DND-41 (cell line): ENCODE data around the gene WFDC8.
"Not testable (repeated sequence)": the region's sequence is repeated elsewhere in the genome, so short reads cannot be mapped to it uniquely, and the experiment has no call there.

ENCODE experiments used
- ATAC-seq: fragments of 200-7000 bp; cut with Tn5 transposase; 3 replicates; pipeline ENCODE4 v1.9.1; 2021; ENCODE audit warnings: low read depth; ENCODE audit not compliant: insufficient read depth
- DNase-seq: peaks from one replicate; pipeline ENCODE4 v3.0.0-alpha.2; 2020
- H2AFZ ChIP-seq: 2 replicates; pipeline ENCODE4 v1.6.0; 2012; ENCODE audit warnings: low read depth, low read length
- H3K27ac ChIP-seq: 2 replicates; pipeline ENCODE4 v1.5.1; 2012; ENCODE audit warnings: low read length, inconsistent platforms
- H3K27me3 ChIP-seq: fragments of 200-600 bp; sonication (generic); 2 replicates; pipeline ENCODE4 v1.6.0; 2012; ENCODE audit warnings: low read length, mild to moderate bottlenecking, inconsistent platforms; ENCODE audit not compliant: insufficient read depth, poor library complexity
- H3K36me3 ChIP-seq: 2 replicates; pipeline ENCODE4 v1.5.1; 2012; ENCODE audit warnings: low read length, inconsistent platforms; ENCODE audit not compliant: insufficient read depth
- H3K4me1 ChIP-seq: 2 replicates; pipeline ENCODE4 v1.5.1; 2012; ENCODE audit warnings: mild to moderate bottlenecking, low read length; ENCODE audit not compliant: insufficient read depth
- H3K4me2 ChIP-seq: 2 replicates; pipeline ENCODE4 v1.6.0; 2012; ENCODE audit warnings: mild to moderate bottlenecking, moderate library complexity, low read length, inconsistent platforms; ENCODE audit not compliant: insufficient read depth
- H3K4me3 ChIP-seq, 2 experiments: fragments of 200-600 bp in 1 of 2; shearing (Covaris generic) in 1 of 2; 2 replicates each; pipeline ENCODE4 v1.5.1; 2012 to 2016; ENCODE audit warnings: inconsistent platforms in 2 of 2, low read length in 2 of 2, mild to moderate bottlenecking in 2 of 2, low read depth in 1 of 2, moderate library complexity in 1 of 2
- H3K79me2 ChIP-seq: 2 replicates; pipeline ENCODE4 v1.6.0; 2012; ENCODE audit warnings: low read length, inconsistent platforms; ENCODE audit not compliant: insufficient read depth
- H3K9ac ChIP-seq: 2 replicates; pipeline ENCODE4 v1.6.0; 2012; ENCODE audit warnings: low read depth, mild to moderate bottlenecking, inconsistent platforms, low read length, moderate library complexity
- H3K9me3 ChIP-seq: 2 replicates; pipeline ENCODE4 v1.5.1; 2012; ENCODE audit warnings: low read length, moderate library complexity, mild to moderate bottlenecking, inconsistent platforms; ENCODE audit not compliant: insufficient read depth, severe bottlenecking
- H4K20me1 ChIP-seq: 2 replicates; pipeline ENCODE4 v1.6.0; 2012; ENCODE audit warnings: low read length; ENCODE audit not compliant: insufficient read depth
- CTCF ChIP-seq: IDR thresholded peaks from 2 replicates; pipeline ENCODE4 v1.5.1; 2012; ENCODE audit warnings: borderline replicate concordance, low read length, moderate library complexity, mild to moderate bottlenecking; ENCODE audit not compliant: poor library complexity, severe bottlenecking; ENCODE audit errors: extremely low read depth
- EZH2 ChIP-seq: IDR thresholded peaks from 3 replicates; pipeline ENCODE4 v1.6.1; 2012; ENCODE audit warnings: borderline replicate concordance, low read depth, mild to moderate bottlenecking, moderate library complexity, low read length, inconsistent platforms; ENCODE audit not compliant: severe bottlenecking

WFDC8 gene

DNA sequence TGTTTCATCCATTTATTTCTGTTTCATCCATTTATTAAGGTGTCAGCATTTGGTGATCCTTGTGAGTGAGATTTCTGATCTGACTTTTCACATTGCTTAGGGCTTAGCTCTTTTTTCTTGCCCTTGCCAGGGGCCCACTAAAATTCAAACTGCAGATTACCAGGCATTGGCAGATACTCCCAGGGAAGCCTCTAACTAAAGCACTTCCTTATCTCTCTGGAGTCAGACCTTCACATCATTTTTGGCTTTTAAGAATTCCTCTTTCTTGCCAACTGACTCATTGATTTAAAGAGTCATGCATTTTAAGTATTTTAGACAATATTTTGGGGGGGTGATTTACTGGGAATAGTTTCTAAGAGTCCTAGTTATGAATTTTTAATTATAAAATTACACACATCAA is 2.6 kb upstream of the WFDC8 start:
- Histone ChIP-seq H3K27ac (no peak overlapping the region), H4K20me1 (no peaks in the 10 kb centered on the region), H3K27me3 (peaks cover 26% of the 10 kb centered on the region), H3K79me2 (no peaks in the 10 kb centered on the region), H3K36me3 (no peaks in the 10 kb centered on the region), H3K4me1 (no peaks in the 10 kb centered on the region), H3K4me3 (no peak overlapping the region), H3K9me3 (no peaks in the 10 kb centered on the region), H2AFZ (no peak overlapping the region), H3K4me2 (no peak overlapping the region), H3K9ac (no peak overlapping the region)
- DNase-seq (no peak), ATAC-seq (no peak)
- TF ChIP-seq EZH2 (no peak), CTCF (no peak)

DNA sequence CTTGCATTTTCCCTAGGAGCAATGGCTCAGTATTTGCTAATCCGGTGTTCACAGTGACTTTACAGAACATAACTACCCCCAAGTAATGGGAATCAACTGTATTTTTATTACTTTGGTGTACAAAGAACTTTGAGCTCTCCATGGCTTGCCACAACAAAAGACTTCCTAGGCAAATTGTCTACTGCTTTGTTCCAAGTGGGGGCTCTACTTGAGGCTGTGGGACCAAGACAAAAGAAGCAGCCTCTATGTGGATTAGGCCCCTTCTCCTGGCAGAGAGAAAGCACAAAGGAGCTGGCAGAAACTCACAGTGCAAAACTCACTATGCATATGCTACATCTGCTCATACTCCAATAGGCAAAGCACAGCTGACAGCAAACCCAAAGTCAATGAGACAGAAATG is 853 bp downstream of the WFDC8 start:
- Histone ChIP-seq H3K36me3 (no peaks in the 10 kb centered on the region), H2AFZ (no peak overlapping the region), H3K9ac (no peak overlapping the region), H3K27ac (no peak overlapping the region), H3K4me1 (no peaks in the 10 kb centered on the region), H3K4me3 (no peak overlapping the region), H4K20me1 (no peaks in the 10 kb centered on the region), H3K9me3 (no peaks in the 10 kb centered on the region), H3K79me2 (no peaks in the 10 kb centered on the region), H3K4me2 (no peak overlapping the region), H3K27me3 (peaks cover 29% of the 10 kb centered on the region)
- no peak for TF ChIP-seq EZH2
- no peak for TF ChIP-seq CTCF
- DNase-seq: no peak
- no peak for ATAC-seq

DNA sequence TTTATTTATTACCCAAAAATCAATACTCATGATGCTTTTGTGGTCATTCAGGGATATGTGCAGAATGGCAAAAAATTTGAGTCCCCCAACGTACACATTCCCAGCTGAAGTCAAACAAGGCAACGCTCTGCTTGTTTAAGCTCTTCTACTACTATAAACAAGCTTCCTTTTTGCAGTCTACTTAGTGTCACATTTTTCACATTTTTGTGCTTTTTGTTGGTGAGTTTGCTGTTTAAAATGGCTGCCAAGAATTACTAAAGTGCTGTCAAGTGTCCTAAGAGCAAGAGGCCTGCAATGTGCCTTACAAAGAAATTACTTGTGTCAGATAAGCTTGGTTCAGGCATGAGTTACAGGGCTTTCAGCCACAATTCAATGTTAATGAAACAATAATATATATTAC is 2.1 kb downstream of the WFDC8 start:
- H3K79me2 ChIP-seq: no peaks in the 10 kb centered on the region
- no peak for ATAC-seq
- no peaks in the 10 kb centered on the region for H4K20me1 ChIP-seq
- peaks cover 24% of the 10 kb centered on the region for H3K27me3 ChIP-seq
- no peak overlapping the region for H2AFZ ChIP-seq
- H3K27ac ChIP-seq: no peak overlapping the region
- no peak for DNase-seq
- H3K9me3 ChIP-seq: no peaks in the 10 kb centered on the region
- no peaks in the 10 kb centered on the region for H3K36me3 ChIP-seq
- no peak overlapping the region for H3K4me3 ChIP-seq
- H3K4me2 ChIP-seq: no peak overlapping the region
- TF ChIP-seq EZH2 (no peak), CTCF (no peak)
- H3K9ac ChIP-seq: no peak overlapping the region
- H3K4me1 ChIP-seq: no peaks in the 10 kb centered on the region

DNA sequence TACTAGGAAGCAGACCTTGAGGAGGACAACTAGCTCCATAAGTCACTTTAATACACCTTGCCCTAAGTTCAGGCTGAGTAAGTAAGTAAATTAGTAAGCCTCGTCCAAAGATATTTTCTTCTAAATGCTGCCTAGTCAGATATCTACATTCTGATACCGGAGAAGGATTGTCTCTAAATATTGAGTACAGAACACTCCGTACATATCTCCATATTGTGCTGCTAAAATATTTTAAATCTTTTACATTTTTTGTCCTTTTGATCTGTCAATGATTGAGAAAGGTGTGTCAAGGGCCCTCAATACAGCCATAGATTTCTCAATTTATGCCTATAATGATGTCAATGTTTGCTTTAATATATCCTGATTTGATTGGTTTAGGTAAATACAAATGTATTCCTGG is 3.2 kb downstream of the WFDC8 start:
- H2AFZ ChIP-seq: no peak overlapping the region

DNA sequence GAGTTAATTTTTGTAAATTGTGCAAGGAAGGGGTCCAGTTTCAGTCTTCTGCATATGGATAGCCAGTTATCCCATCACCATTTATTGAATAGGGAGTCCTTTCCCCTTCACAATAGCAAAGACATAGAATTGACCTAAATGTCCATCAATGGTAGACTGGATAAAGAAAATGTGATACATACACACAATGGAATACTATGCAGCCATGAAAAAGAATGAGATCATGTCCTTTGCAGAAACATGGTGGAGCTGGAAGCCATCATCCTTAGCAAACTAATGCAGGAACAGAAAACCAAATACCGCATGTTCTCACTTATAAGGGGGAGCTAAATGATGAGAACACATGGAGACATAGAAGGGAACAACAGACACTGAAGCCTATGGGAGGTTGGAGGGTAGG is 9.4 kb downstream of the WFDC8 start:
- H2AFZ ChIP-seq, H3K4me3 ChIP-seq, H3K4me1 ChIP-seq, DNase-seq, H3K9me3 ChIP-seq, ATAC-seq, H4K20me1 ChIP-seq, H3K27ac ChIP-seq, H3K9ac ChIP-seq, H3K36me3 ChIP-seq, H3K4me2 ChIP-seq, H3K79me2 ChIP-seq: not testable (repeated sequence)
- H3K27me3 ChIP-seq: peaks cover 26% of the 10 kb centered on the region

More for the DNA sequence above, 3.2 kb downstream of the WFDC8 start:
- DNase-seq (no peak), ATAC-seq (no peak)
- no peaks in the 10 kb centered on the region for H4K20me1 ChIP-seq
- H3K79me2 ChIP-seq: no peaks in the 10 kb centered on the region
- H3K27me3 ChIP-seq: peaks cover 24% of the 10 kb centered on the region
- H3K4me2 ChIP-seq: no peak overlapping the region
- no peaks in the 10 kb centered on the region for H3K36me3 ChIP-seq
- H3K9ac ChIP-seq: no peak overlapping the region
- H3K4me3 ChIP-seq: no peak overlapping the region
- no peak overlapping the region for H3K27ac ChIP-seq
- no peaks in the 10 kb centered on the region for H3K9me3 ChIP-seq
- TF ChIP-seq CTCF: no peak
- no peak for TF ChIP-seq EZH2
- no peaks in the 10 kb centered on the region for H3K4me1 ChIP-seq
